IMR-90 (cell line): ENCODE data around the gene PAX2. TPM values are rescaled to one million over a fixed set of nuclear protein-coding genes. Genes with fewer than 3 reads are reported as not detected.

Experiments used
- ATAC-seq: fragments of 200-7000 bp; cut with Tn5 transposase; 2 replicates; pipeline ENCODE4 v1.9.1; 2020; ENCODE audit warnings: low read depth, mild to moderate bottlenecking, moderate library complexity
- BruUV-seq: library from RNA; stranded (reverse); fragments of 400-500 nt; replicated peaks from 2 replicates; lab custom pipeline; 2021; lab: Mats Ljungman, UMichigan
- CTCF ChIA-PET: fragments of 300-600 bp; formaldehyde crosslinking; extraction: SDS; loops from one replicate; lab custom pipeline; 2021; ENCODE audit warnings: antibody characterized with exemption; lab: Yijun Ruan, JAX
- POLR2A ChIA-PET: fragments of 300-600 bp; sonication (Branson Sonifier 250); formaldehyde crosslinking; loops from one replicate; lab custom pipeline; 2022; ENCODE audit warnings: antibody characterized with exemption; ENCODE audit not compliant: unreplicated experiment; lab: Charles Lee
- DNase-seq: peaks from one replicate; pipeline ENCODE4 v3.0.0; 2013
- H2AFZ ChIP-seq: replicated peaks from 2 replicates; pipeline ENCODE3; 2013; ENCODE audit warnings: low read length, mild to moderate bottlenecking; ENCODE audit not compliant: poor library complexity
- H2AK5ac ChIP-seq: 2 replicates; pipeline ENCODE4 v1.6.1; 2013; ENCODE audit warnings: low read depth, low read length, inconsistent platforms
- H2AK9ac ChIP-seq: replicated peaks from 2 replicates; pipeline ENCODE3; 2013; ENCODE audit warnings: mild to moderate bottlenecking, low read depth, low read length, moderate library complexity; ENCODE audit not compliant: poor library complexity
- H2BK120ac ChIP-seq: 2 replicates; pipeline ENCODE4 v1.6.1; 2013; ENCODE audit warnings: low read depth, low read length, inconsistent platforms
- H2BK15ac ChIP-seq: 3 replicates; pipeline ENCODE4 v1.6.1; 2013; ENCODE audit warnings: low read depth, low read length, inconsistent platforms
- H2BK20ac ChIP-seq: 2 replicates; pipeline ENCODE4 v1.6.1; 2013; ENCODE audit warnings: low read depth, mild to moderate bottlenecking, inconsistent platforms, low read length, moderate library complexity
- H2BK5ac ChIP-seq: 2 replicates; pipeline ENCODE4 v1.6.1; 2013; ENCODE audit warnings: mild to moderate bottlenecking, low read depth, low read length, inconsistent platforms; ENCODE audit not compliant: poor library complexity, severe bottlenecking
- H3K14ac ChIP-seq: replicated peaks from 2 replicates; pipeline ENCODE4 v1.6.1; 2013; ENCODE audit warnings: low read depth, low read length, inconsistent platforms
- H3K18ac ChIP-seq: 2 replicates; pipeline ENCODE4 v1.6.1; 2013; ENCODE audit warnings: low read depth, low read length, control low read depth
- H3K23ac ChIP-seq: 2 replicates; pipeline ENCODE4 v1.6.1; 2013; ENCODE audit warnings: low read depth, low read length, inconsistent platforms
- H3K27ac ChIP-seq: 2 replicates; pipeline ENCODE4 v1.5.1; 2013; ENCODE audit warnings: mild to moderate bottlenecking, control low read depth, low read length; ENCODE audit not compliant: insufficient read depth
- H3K27me3 ChIP-seq: 2 replicates; pipeline ENCODE4 v1.6.1; 2013; ENCODE audit warnings: low read length; ENCODE audit not compliant: control insufficient read depth, insufficient read depth
- H3K36me3 ChIP-seq: 2 replicates; pipeline ENCODE4 v1.6.1; 2013; ENCODE audit warnings: low read length, mixed read lengths; ENCODE audit not compliant: control insufficient read depth, insufficient read depth
- H3K4ac ChIP-seq: 2 replicates; pipeline ENCODE4 v1.6.1; 2013; ENCODE audit warnings: low read depth, low read length, inconsistent platforms
- H3K4me1 ChIP-seq: 2 replicates; pipeline ENCODE4 v1.6.1; 2013; ENCODE audit warnings: low read length, mixed read lengths; ENCODE audit not compliant: control insufficient read depth, insufficient read depth
- H3K4me2 ChIP-seq: 2 replicates; pipeline ENCODE4 v1.6.1; 2013; ENCODE audit warnings: low read depth, mild to moderate bottlenecking, control low read depth, low read length, moderate library complexity
- H3K4me3 ChIP-seq: 2 replicates; pipeline ENCODE4 v1.5.1; 2013; ENCODE audit warnings: low read depth, mild to moderate bottlenecking, control low read depth, low read length, moderate library complexity; ENCODE audit not compliant: insufficient read depth
- H3K56ac ChIP-seq: 2 replicates; pipeline ENCODE4 v1.6.1; 2013; ENCODE audit warnings: low read length, inconsistent platforms; ENCODE audit not compliant: insufficient read depth; ENCODE audit errors: extremely low read depth
- H3K79me1 ChIP-seq, 2 experiments: 2 replicates each; pipeline ENCODE4 v1.6.1; 2013; ENCODE audit warnings: low read length in 2 of 2, inconsistent platforms in 1 of 2, low read depth in 1 of 2
- H3K9ac ChIP-seq: 2 replicates; pipeline ENCODE4 v1.6.1; 2013; ENCODE audit warnings: low read depth, low read length, control low read depth
- H3K9me1 ChIP-seq: 2 replicates; pipeline ENCODE4 v1.6.1; 2013; ENCODE audit warnings: low read length, inconsistent platforms; ENCODE audit not compliant: insufficient read depth
- H3K9me3 ChIP-seq: 2 replicates; pipeline ENCODE4 v1.6.1; 2013; ENCODE audit warnings: low read length; ENCODE audit not compliant: control insufficient read depth, insufficient read depth
- H4K20me1 ChIP-seq: 2 replicates; pipeline ENCODE4 v1.6.1; 2013; ENCODE audit warnings: low read length, inconsistent platforms; ENCODE audit not compliant: insufficient read depth
- H4K5ac ChIP-seq: 2 replicates; pipeline ENCODE4 v1.6.1; 2013; ENCODE audit warnings: mild to moderate bottlenecking, low read depth, low read length, control low read depth
- H4K8ac ChIP-seq, 2 experiments: 2 replicates each; pipeline ENCODE4 v1.6.1; 2013; ENCODE audit warnings: low read depth in 2 of 2, low read length in 2 of 2, control low read depth in 1 of 2, inconsistent platforms in 1 of 2
- H4K91ac ChIP-seq: 2 replicates; pipeline ENCODE4 v1.6.1; 2013; ENCODE audit warnings: low read depth, low read length, inconsistent platforms; ENCODE audit not compliant: insufficient read depth
- CEBPB ChIP-seq: IDR thresholded peaks from 2 replicates; pipeline ENCODE4 v1.6.1; 2012; ENCODE audit warnings: low read depth, low read length, improper control_type of control experiment
- RAD21 ChIP-seq: IDR thresholded peaks from 2 replicates; pipeline ENCODE4 v1.6.1; 2012; ENCODE audit warnings: low read length, improper control_type of control experiment
- RCOR1 ChIP-seq: IDR thresholded peaks from 2 replicates; pipeline ENCODE4 v1.6.1; 2012; ENCODE audit warnings: mild to moderate bottlenecking, low read length, improper control_type of control experiment; ENCODE audit not compliant: insufficient replicate concordance
- WGBS, 2 experiments: methylation state at CpG; one replicate each; pipeline versions ENCODE4 v1.1.5 to v1.1.7; 2013; ENCODE audit warnings: missing lambda C conversion rate in 2 of 2; ENCODE audit not compliant: insufficient read length in 1 of 2; ENCODE audit errors: extremely low coverage in 2 of 2; 5-methylcytosine and 5-hydroxymethylcytosine counted together
- dilution Hi-C: fragments of 300-500 bp; cut with HindIII; formaldehyde crosslinking; loops from one replicate; pipeline ENCODE4 v1.14.3; 2018; ENCODE audit warnings: low sequenced_read_pairs; ENCODE audit not compliant: unreplicated experiment
- in situ Hi-C: fragments of 300-500 bp; cut with MboI; formaldehyde crosslinking; loops from 3 replicates; pipeline ENCODE4 v1.14.3; 2019; ENCODE audit warnings: low sequenced_read_pairs, inconsistent platforms, mixed read lengths
- intact Hi-C: fragments of 100-400 bp; cut with micrococcal nuclease; formaldehyde crosslinking; loops from 2 replicates; pipeline ENCODE4 v1.10.0; 2022
- polyA plus RNA-seq, 3 experiments: library from polyadenylated mRNA; depleted of rRNA; stranded (reverse); fragments of >200 nt; gene quantifications; 2 replicates each; pipeline ENCODE4 v1.2.3, GENCODE V29; 2012; ENCODE audit warnings: low replicate concordance in 1 of 3
- total RNA-seq: library from RNA; depleted of rRNA; stranded (reverse); fragments of >200 nt; gene quantifications from 2 replicates; pipeline ENCODE4 v1.2.3, GENCODE V29; 2012

The PAX2 gene
- total and polyA plus RNA-seq, 2 of the 4 experiments (the other 2 are of a cell fraction): not detected

DNA sequence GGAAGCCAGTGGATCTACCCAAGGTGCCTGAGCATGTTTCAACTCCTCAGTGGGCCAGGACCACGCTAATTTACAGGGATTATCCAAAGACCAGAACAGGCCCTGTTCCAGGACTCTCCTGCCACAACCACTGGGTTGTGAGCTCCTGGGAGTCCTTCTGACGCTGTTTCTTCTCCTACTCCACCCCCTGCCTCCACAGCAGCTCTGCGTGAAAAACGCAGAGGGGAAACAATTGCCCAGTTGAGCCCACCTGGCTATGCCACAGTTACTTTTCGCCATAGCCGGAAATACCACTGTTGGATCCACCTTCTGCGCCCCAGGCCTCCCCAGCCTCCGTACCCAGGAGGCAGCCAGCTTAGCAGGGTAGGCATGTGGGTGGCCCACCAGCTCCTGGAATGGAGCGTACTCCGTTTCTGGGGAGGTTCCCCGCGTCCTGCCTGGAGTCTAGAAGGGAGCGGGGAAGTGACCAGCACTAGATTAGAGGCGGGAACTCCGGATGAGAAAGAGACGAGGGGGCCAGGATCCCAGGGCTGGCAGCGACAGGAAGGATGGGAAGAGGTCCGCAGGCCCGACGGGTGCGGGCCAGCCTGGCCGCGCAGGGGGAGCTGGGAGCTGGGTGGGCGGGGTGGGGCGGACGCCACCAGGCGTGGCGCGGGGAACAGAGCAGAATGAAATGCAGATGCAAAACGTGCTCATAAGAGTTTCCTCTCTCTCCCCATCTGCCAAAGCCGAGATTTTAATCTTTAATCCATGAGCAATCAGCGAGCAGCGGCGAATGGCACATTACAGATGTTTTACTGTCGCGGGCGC lies 32.1 kb upstream of the PAX2 start:
- in situ Hi-C loops: no loop called here

More for the DNA sequence above, 32.1 kb upstream of the PAX2 start:
- H2AFZ ChIP-seq: no peak overlapping the region
- H3K4ac ChIP-seq: no peak overlapping the region
- H3K9me3 ChIP-seq: peaks cover 2% of the 10 kb centered on the region; the same call in 1 of the 2 replicates
- CTCF ChIA-PET: no interaction called here
- dilution Hi-C loops (no loop called here), intact Hi-C loops (no loop called here)
- BruUV-seq: no TSS peak
- no peaks in the 10 kb centered on the region for H3K79me1 ChIP-seq
- ATAC-seq: no peak
- H4K5ac ChIP-seq: no peak overlapping the region
- H4K91ac ChIP-seq: no peak overlapping the region
- no peak overlapping the region for H3K4me2 ChIP-seq
- no peaks in the 10 kb centered on the region for H3K36me3 ChIP-seq
- peaks cover 77% of the 10 kb centered on the region for H3K27me3 ChIP-seq
- DNase-seq: no peak
- H3K4me1 ChIP-seq: no peaks in the 10 kb centered on the region
- no peak overlapping the region for H3K18ac ChIP-seq
- TF ChIP-seq CEBPB (no peak), RCOR1 (no peak), RAD21 (no peak)
- no peak overlapping the region for H4K8ac ChIP-seq
- H2BK5ac ChIP-seq: no peak overlapping the region
- WGBS, 2 experiments: 21% methylated on average over 18 of the region's 37 CpGs; no CpG with 5 or more reads in 1 of the 2 experiments
- no peaks in the 10 kb centered on the region for H4K20me1 ChIP-seq
- H2AK5ac ChIP-seq: no peak overlapping the region
- no peak overlapping the region for H3K27ac ChIP-seq
- no peak overlapping the region for H2BK120ac ChIP-seq
- H3K9ac ChIP-seq: no peak overlapping the region
- no peak overlapping the region for H2BK15ac ChIP-seq
- H3K56ac ChIP-seq: no peak overlapping the region
- no peaks in the 10 kb centered on the region for H3K9me1 ChIP-seq
- no peak overlapping the region for H3K14ac ChIP-seq
- no peak overlapping the region for H3K23ac ChIP-seq
- H3K4me3 ChIP-seq: no peak overlapping the region
- H2BK20ac ChIP-seq: no peak overlapping the region
- no peak overlapping the region for H2AK9ac ChIP-seq
- POLR2A ChIA-PET: no interaction called here
